ENCODE data around the gene CDCP1. TPM values are rescaled to one million over a fixed set of nuclear protein-coding genes. Genes with fewer than 3 reads are reported as not detected.
A peak's percentile ranks its signal among the peaks of the same experiment; 100 is the strongest.

The CDCP1 gene
- total RNA-seq, 4 donors from 2014 or later = 41.6 to 64.6 (median 53.4) TPM

GRCh38 chr3:45167011-45167911, 21.1 kb upstream of the CDCP1 start:
- Histone ChIP-seq H3K27me3 (no peaks in the 10 kb centered on the region), H3K36me3 (no peaks in the 10 kb centered on the region), H3K27ac (peak overlapping the region; percentile 54 to 75 (median 66)), H3K9me3 (no peaks in the 10 kb centered on the region), H3K4me1 (peaks cover 7 to 28% (median 12%) of the 10 kb centered on the region in 4 donors), H3K4me3 (no peak overlapping the region)
- TF ChIP-seq CTCF (IDR thresholded peaks at IDR 0.05) (no peak), POLR2AphosphoS5 (IDR thresholded peaks at IDR 0.05) (peak in 2 of 3 donors; percentile 61 to 78), POLR2A (IDR thresholded peaks at IDR 0.05) (peak; percentile 44)
- in situ Hi-C loops (cut with MboI; ENCODE audit: low pct_ligation_motif_present in 1 of 4, low pct_unique_long_range_greater_than_20kb in 1 of 4, low sequenced_read_pairs in 3 of 4) = no loop called here
- peak; percentile 92 for DNase-seq
- WGBS, 2 donors (ENCODE audit: low coverage in 1 of 2) = 25 to 32% methylated on average over 9 to 23 of the region's 23 CpGs
- intact Hi-C loops (cut with DNase I; ENCODE audit: low total_unique reads) = no loop called here

GRCh38 chr3:45166321-45166879, 20.2 kb upstream of the CDCP1 start:
- Histone ChIP-seq H3K4me3 (no peak overlapping the region), H3K4me1 (peaks cover 7 to 28% (median 12%) of the 10 kb centered on the region in 4 donors), H3K27me3 (no peaks in the 10 kb centered on the region), H3K27ac (peak overlapping the region; percentile 54 to 75 (median 66)), H3K9me3 (no peaks in the 10 kb centered on the region), H3K36me3 (no peaks in the 10 kb centered on the region)
- in situ Hi-C loops (cut with MboI; ENCODE audit: low pct_ligation_motif_present in 1 of 4, low pct_unique_long_range_greater_than_20kb in 1 of 4, low sequenced_read_pairs in 3 of 4) (no loop called here), intact Hi-C loops (cut with DNase I; ENCODE audit: low total_unique reads) (no loop called here)
- WGBS, 2 donors (ENCODE audit: low coverage in 1 of 2) = 80 to 88% methylated on average over 1 to 3 of the region's 3 CpGs
- no peak for DNase-seq
- TF ChIP-seq EP300 (IDR thresholded peaks at IDR 0.05; ENCODE audit: low read depth) (no peak), CTCF (IDR thresholded peaks at IDR 0.05) (no peak), POLR2A (IDR thresholded peaks at IDR 0.05) (no peak), POLR2AphosphoS5 (IDR thresholded peaks at IDR 0.05) (no peak)

GRCh38 chr3:45165497-45166283, 19.5 kb upstream of the CDCP1 start:
- DNase-seq = no peak
- WGBS, 2 donors (ENCODE audit: low coverage in 1 of 2) = 77 to 100% methylated on average over 3 to 10 of the region's 10 CpGs
- Histone ChIP-seq H3K36me3 (no peaks in the 10 kb centered on the region), H3K4me1 (peaks cover 7 to 28% (median 12%) of the 10 kb centered on the region in 4 donors), H3K27me3 (no peaks in the 10 kb centered on the region), H3K4me3 (no peak overlapping the region), H3K9me3 (no peaks in the 10 kb centered on the region), H3K27ac (no peak overlapping the region)
- TF ChIP-seq POLR2AphosphoS5 (IDR thresholded peaks at IDR 0.05) = no peak
- no peak for TF ChIP-seq CTCF (IDR thresholded peaks at IDR 0.05)
- no peak for TF ChIP-seq EP300 (IDR thresholded peaks at IDR 0.05; ENCODE audit: low read depth)
- TF ChIP-seq POLR2A (IDR thresholded peaks at IDR 0.05) = no peak
- in situ Hi-C loops (cut with MboI; ENCODE audit: low pct_ligation_motif_present in 1 of 4, low pct_unique_long_range_greater_than_20kb in 1 of 4, low sequenced_read_pairs in 3 of 4) = no loop called here
- intact Hi-C loops (cut with DNase I; ENCODE audit: low total_unique reads) = no loop called here

GRCh38 chr3:45164056-45164455, 17.9 kb upstream of the CDCP1 start:
- H3K9me3 ChIP-seq = no peaks in the 10 kb centered on the region
- DNase-seq = no peak
- H3K36me3 ChIP-seq = no peaks in the 10 kb centered on the region
- intact Hi-C loops (cut with DNase I; ENCODE audit: low total_unique reads) (no loop called here), in situ Hi-C loops (cut with MboI; ENCODE audit: low pct_ligation_motif_present in 1 of 4, low pct_unique_long_range_greater_than_20kb in 1 of 4, low sequenced_read_pairs in 3 of 4) (no loop called here)
- peaks cover 0 to 21% (median 12%) of the 10 kb centered on the region in 4 donors for H3K4me1 ChIP-seq
- 94% methylated on average over 4 of the region's 4 CpGs; no CpG with 5 or more reads in 1 of the 2 donors for WGBS, 2 donors (ENCODE audit: low coverage in 1 of 2)
- H3K27me3 ChIP-seq = no peaks in the 10 kb centered on the region
- no peak overlapping the region for H3K4me3 ChIP-seq
- TF ChIP-seq CTCF (IDR thresholded peaks at IDR 0.05) (no peak), EP300 (IDR thresholded peaks at IDR 0.05; ENCODE audit: low read depth) (no peak), POLR2A (IDR thresholded peaks at IDR 0.05) (no peak), POLR2AphosphoS5 (IDR thresholded peaks at IDR 0.05) (no peak)
- no peak overlapping the region for H3K27ac ChIP-seq

All from transverse colon (tissue), 4 donors.